Esophagus muscularis mucosa (tissue), 4 donors: ENCODE data around the gene SNRPF. TPM values are rescaled to one million over a fixed set of nuclear protein-coding genes. Genes with fewer than 3 reads are reported as not detected.
A peak's percentile ranks its signal among the peaks of the same experiment; 100 is the strongest.

ENCODE experiments used
- DNase-seq: peaks from one replicate; pipeline ENCODE4 v3.0.0-alpha.2; 2017; ENCODE audit errors: extremely low spot score
- H3K27ac ChIP-seq, 4 donors: fragments of 200-600 bp; sonication (generic); replicated peaks in 1 of 4; 1 replicate in 3 of 4; 2 replicates in 1 of 4; pipeline ENCODE4 v1.5.1; 2016 to 2019; ENCODE audit warnings: mild to moderate bottlenecking in 1 of 4
- H3K27me3 ChIP-seq, 4 donors: fragments of 200-600 bp; sonication (generic); one replicate each; pipeline versions ENCODE4 v1.5.1 to v1.6.0; 2016 to 2019
- H3K36me3 ChIP-seq, 4 donors: fragments of 200-600 bp; sonication (generic); one replicate each; pipeline ENCODE4 v1.5.1; 2016 to 2019
- H3K4me1 ChIP-seq, 4 donors: fragments of 200-600 bp; sonication (generic); one replicate each; pipeline ENCODE4 v1.5.1; 2016 to 2019
- H3K4me3 ChIP-seq, 4 donors: fragments of 200-600 bp; sonication (generic); 1 replicate in 2 of 4; 2 replicates in 2 of 4; pipeline ENCODE4 v1.5.1; 2016 to 2019; ENCODE audit warnings: mild to moderate bottlenecking in 4 of 4, moderate library complexity in 1 of 4
- H3K9me3 ChIP-seq, 4 donors: fragments of 200-600 bp; sonication (generic); 1 replicate in 3 of 4; 2 replicates in 1 of 4; pipeline ENCODE4 v1.5.1; 2016 to 2019
- EP300 ChIP-seq: sonication (generic); formaldehyde crosslinking; IDR thresholded peaks from one replicate; pipeline ENCODE4 v1.6.1; 2017; ENCODE audit warnings: antibody characterized with exemption
- POLR2A ChIP-seq: fragments of 450-650 bp; IDR thresholded peaks from one replicate; pipeline ENCODE4 v1.6.1; 2017; ENCODE audit warnings: antibody characterized with exemption, moderate library complexity, mild to moderate bottlenecking, low read depth
- POLR2AphosphoS5 ChIP-seq, 2 donors: sonication (generic); formaldehyde crosslinking; IDR thresholded peaks; one replicate each; pipeline ENCODE4 v1.6.1; 2017; ENCODE audit warnings: antibody characterized with exemption in 2 of 2
- WGBS: methylation state at CpG from one replicate; pipeline ENCODE4 v1.1.5; 2018; 5-methylcytosine and 5-hydroxymethylcytosine counted together
- intact Hi-C: fragments of 100-400 bp; cut with DNase I; formaldehyde crosslinking; loops from one replicate; pipeline ENCODE4 v1.15.1; 2023
- total RNA-seq, 4 donors: library from RNA; depleted of rRNA; stranded (reverse); fragments of >200 nt; gene quantifications; one replicate each; pipeline versions ENCODE4 v1.1.0 to v1.2.1, GENCODE V29; 2016
- TF ChIP-seq, protein P1 (sequence below), 3 experiments: fragments of 200-600 bp in 2 of 3; fragments of 450-650 bp in 1 of 3; sonication (generic) in 2 of 3; IDR thresholded peaks; one replicate each; pipeline ENCODE4 v1.5.1; 2017 to 2019; ENCODE audit warnings: antibody characterized with exemption in 3 of 3, mild to moderate bottlenecking in 2 of 3, moderate library complexity in 1 of 3

The SNRPF gene
- total RNA-seq, 4 donors from 2014 or later: 5.6 to 9.6 (median 6.4) TPM

DNA sequence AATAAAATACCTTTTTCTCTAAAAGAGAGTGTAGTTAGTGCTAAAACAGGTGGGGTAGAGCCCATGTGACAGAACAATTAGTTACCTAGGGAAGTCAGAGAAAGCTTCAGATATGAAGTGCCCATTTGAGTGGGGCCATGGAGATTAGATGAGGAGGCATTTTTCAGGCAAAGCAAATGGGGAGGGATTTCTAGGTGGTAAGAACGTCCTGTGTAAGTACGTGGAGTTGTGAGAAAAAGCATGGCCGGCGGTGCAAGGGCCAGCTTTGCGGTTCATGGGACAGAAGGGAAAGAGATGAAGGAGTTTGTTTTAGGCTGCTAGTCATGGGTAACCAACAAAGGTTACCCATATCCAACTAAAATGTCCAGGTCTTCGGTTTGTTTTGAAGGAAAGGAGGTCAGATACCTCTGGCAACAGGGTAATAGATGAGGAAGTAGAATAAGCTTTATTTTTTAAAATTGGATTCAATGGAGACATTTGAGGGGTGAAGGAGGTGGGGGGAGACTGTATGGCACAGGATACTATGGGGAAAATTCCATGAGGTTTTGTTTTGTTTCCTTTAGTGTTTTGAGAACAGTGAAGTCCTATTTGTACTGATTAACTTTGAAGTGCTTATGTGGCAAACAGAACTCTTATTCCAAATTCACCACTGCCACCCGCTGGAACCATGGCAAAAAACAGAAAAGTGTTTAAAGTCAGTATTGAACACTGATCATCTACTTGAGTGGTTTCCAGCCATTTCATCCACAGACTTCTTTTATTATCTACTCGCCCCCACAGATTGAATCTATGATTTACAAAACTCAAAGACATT lies 10.0 kb upstream of the SNRPF start:
- Histone ChIP-seq H3K36me3 (no peaks in the 10 kb centered on the region), H3K4me3 (no peak overlapping the region), H3K4me1 (no peaks in the 10 kb centered on the region), H3K27ac (no peak overlapping the region), H3K27me3 (peaks cover 0 to 6% (median 2%) of the 10 kb centered on the region in 4 donors), H3K9me3 (no peaks in the 10 kb centered on the region)
- DNase-seq: no peak
- no peak for TF ChIP-seq EP300
- TF ChIP-seq, protein P1, sequence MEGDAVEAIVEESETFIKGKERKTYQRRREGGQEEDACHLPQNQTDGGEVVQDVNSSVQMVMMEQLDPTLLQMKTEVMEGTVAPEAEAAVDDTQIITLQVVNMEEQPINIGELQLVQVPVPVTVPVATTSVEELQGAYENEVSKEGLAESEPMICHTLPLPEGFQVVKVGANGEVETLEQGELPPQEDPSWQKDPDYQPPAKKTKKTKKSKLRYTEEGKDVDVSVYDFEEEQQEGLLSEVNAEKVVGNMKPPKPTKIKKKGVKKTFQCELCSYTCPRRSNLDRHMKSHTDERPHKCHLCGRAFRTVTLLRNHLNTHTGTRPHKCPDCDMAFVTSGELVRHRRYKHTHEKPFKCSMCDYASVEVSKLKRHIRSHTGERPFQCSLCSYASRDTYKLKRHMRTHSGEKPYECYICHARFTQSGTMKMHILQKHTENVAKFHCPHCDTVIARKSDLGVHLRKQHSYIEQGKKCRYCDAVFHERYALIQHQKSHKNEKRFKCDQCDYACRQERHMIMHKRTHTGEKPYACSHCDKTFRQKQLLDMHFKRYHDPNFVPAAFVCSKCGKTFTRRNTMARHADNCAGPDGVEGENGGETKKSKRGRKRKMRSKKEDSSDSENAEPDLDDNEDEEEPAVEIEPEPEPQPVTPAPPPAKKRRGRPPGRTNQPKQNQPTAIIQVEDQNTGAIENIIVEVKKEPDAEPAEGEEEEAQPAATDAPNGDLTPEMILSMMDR (IDR thresholded peaks at IDR 0.05): peak in 1 of 3 experiments; percentile 12
- WGBS: 60% methylated on average over 8 of the region's 8 CpGs
- intact Hi-C loops: no loop called here

DNA sequence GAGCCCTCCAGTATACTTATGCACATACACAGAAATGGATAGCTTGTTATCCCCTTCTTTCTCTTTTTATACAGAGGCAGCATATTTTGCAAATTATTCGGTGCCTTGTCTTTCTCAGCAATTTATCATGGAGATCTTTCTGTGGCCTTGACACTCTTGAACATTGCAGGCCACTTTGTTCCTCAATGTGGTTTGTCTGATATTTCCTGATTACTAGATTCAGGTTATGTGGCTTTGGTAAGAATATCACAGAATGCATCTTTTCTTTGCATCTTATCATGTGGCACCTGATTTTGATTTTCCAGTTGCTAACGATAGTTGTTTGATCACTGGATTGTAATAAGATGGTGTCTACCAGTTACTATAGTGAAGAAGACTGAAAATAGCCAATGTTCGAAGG lies 7.1 kb upstream of the SNRPF start:
- intact Hi-C loops: no loop called here
- no peak for TF ChIP-seq EP300
- TF ChIP-seq POLR2AphosphoS5 (IDR thresholded peaks at IDR 0.05): no peak
- TF ChIP-seq, protein P1 (IDR thresholded peaks at IDR 0.05): no peak
- TF ChIP-seq POLR2A: no peak
- H3K36me3 ChIP-seq: no peaks in the 10 kb centered on the region
- no peaks in the 10 kb centered on the region for H3K27me3 ChIP-seq
- H3K9me3 ChIP-seq: no peaks in the 10 kb centered on the region
- 88% methylated on average over 3 of the region's 3 CpGs for WGBS
- H3K4me3 ChIP-seq: no peak overlapping the region
- DNase-seq: no peak
- H3K27ac ChIP-seq: no peak overlapping the region
- no peaks in the 10 kb centered on the region for H3K4me1 ChIP-seq

DNA sequence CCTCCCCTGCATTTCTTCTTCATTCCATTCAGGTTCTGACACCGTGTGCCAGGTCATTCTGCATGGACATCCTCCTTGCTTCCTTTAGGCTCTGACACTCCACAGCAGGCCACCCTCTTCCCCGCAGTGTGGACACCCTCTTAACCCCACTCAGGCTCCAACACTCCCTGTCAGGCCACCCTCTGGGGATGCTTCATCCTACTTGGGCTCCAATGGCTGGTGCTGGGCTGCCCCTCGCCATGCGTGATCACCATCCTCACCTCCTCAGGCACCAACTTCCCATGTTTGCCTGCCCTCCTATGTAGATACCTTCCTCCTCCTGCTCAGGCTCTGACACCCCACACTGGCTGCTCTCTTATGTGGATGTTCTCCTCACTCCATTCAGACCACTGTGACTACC lies 6.6 kb upstream of the SNRPF start:
- DNase-seq: no peak
- Histone ChIP-seq H3K36me3 (no peaks in the 10 kb centered on the region), H3K27me3 (no peaks in the 10 kb centered on the region), H3K9me3 (no peaks in the 10 kb centered on the region), H3K27ac (no peak overlapping the region), H3K4me1 (no peaks in the 10 kb centered on the region), H3K4me3 (no peak overlapping the region)
- intact Hi-C loops: no loop called here
- no peak for TF ChIP-seq EP300
- no peak for TF ChIP-seq POLR2A
- no peak for TF ChIP-seq POLR2AphosphoS5 (IDR thresholded peaks at IDR 0.05)
- TF ChIP-seq, protein P1 (IDR thresholded peaks at IDR 0.05): no peak
- 86% methylated on average over 4 of the region's 4 CpGs for WGBS

DNA sequence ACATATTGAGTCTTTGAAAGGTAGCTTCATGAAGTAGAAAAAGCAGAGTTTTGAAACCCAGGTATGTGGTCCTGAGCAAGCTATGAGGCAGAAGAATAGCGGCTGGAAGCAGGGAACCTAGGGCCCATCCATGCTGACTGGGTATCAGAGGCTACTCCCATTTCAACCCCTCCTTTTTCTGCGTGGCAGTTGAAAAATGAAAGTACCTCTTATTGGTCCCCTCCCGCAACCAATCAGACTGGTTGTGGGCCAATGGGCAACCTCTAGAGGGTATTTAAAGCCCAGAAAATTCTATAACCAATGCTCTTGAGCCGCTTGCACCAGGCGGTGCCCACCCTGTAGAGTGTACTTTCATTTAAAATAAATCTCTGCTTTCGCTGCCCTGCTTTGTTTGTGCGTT lies 1.6 kb upstream of the SNRPF start:
- Histone ChIP-seq H3K27me3 (no peaks in the 10 kb centered on the region), H3K4me3 (no peak overlapping the region), H3K36me3 (peaks cover 3 to 12% (median 11%) of the 10 kb centered on the region in 4 donors), H3K27ac (no peak overlapping the region), H3K9me3 (no peaks in the 10 kb centered on the region), H3K4me1 (peaks cover 17 to 28% (median 24%) of the 10 kb centered on the region in 4 donors)
- 98% methylated on average over 7 of the region's 7 CpGs for WGBS
- intact Hi-C loops: no loop called here
- TF ChIP-seq POLR2A (no peak), EP300 (no peak), POLR2AphosphoS5 (IDR thresholded peaks at IDR 0.05) (no peak)
- TF ChIP-seq, protein P1 (IDR thresholded peaks at IDR 0.05): no peak
- no peak for DNase-seq
